ENCODE measurements around the gene UGT1A7. TPM values are rescaled to one million over a fixed set of nuclear protein-coding genes. Genes with fewer than 3 reads are reported as not detected.

Gene UGT1A7
- total RNA-seq, 1 donor from 2014 or later: not detected

DNA sequence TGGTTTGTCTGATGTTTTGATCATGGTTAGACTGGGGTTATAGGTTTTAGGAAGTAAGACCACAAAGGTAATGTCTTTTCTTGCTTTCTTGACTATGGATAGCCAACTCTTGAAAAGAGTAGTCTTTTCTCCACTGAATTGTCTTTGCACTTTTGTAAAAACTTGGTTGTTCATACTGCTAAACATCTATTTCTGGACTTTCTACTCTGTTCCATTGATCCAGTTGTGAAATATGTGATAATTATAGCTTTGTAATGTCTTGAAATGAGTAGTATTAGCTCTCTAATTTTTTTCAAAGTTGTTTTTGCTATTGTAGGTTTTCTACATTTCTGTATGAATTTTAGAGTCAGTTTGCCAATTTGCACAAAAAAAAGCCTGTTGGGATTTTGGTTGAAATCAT lies 23.1 kb upstream of the UGT1A7 start:
- no peak for ATAC-seq
- no peaks in the 10 kb centered on the region for H3K9me3 ChIP-seq
- no peak for DNase-seq
- no peak overlapping the region for H3K27ac ChIP-seq
- H3K4me3 ChIP-seq: no peak overlapping the region
- TF ChIP-seq, protein P1, sequence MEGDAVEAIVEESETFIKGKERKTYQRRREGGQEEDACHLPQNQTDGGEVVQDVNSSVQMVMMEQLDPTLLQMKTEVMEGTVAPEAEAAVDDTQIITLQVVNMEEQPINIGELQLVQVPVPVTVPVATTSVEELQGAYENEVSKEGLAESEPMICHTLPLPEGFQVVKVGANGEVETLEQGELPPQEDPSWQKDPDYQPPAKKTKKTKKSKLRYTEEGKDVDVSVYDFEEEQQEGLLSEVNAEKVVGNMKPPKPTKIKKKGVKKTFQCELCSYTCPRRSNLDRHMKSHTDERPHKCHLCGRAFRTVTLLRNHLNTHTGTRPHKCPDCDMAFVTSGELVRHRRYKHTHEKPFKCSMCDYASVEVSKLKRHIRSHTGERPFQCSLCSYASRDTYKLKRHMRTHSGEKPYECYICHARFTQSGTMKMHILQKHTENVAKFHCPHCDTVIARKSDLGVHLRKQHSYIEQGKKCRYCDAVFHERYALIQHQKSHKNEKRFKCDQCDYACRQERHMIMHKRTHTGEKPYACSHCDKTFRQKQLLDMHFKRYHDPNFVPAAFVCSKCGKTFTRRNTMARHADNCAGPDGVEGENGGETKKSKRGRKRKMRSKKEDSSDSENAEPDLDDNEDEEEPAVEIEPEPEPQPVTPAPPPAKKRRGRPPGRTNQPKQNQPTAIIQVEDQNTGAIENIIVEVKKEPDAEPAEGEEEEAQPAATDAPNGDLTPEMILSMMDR (IDR thresholded peaks at IDR 0.05): no peak
- intact Hi-C loops (cut with DNase I): no loop called here
- no peaks in the 10 kb centered on the region for H3K36me3 ChIP-seq
- no peaks in the 10 kb centered on the region for H3K4me1 ChIP-seq
- peaks cover 4% of the 10 kb centered on the region for H3K27me3 ChIP-seq (ENCODE audit: low read depth)

DNA sequence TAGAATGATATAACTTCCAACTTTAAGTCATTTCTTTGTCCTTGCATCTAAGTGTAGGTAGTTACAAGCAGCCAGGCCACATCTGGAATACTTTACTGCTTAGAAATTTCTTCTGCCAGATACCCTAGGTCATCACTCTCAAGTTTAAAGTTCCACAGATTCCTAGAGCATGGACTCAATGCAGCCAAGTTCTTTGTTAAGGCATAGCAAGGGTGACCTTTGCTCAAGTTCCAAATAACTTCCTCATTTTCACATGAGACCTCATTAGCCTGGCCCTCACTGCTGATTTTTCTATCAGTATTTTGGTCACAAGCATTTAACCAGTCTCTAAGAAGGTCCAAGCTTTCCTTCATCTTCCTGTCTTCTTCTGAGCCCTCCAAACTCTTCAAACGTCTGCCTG lies 17.8 kb upstream of the UGT1A7 start:
- Histone ChIP-seq H3K27me3 (ENCODE audit: low read depth) (peaks cover 4% of the 10 kb centered on the region), H3K27ac (no peak overlapping the region), H3K9me3 (no peaks in the 10 kb centered on the region), H3K36me3 (no peaks in the 10 kb centered on the region), H3K4me3 (no peak overlapping the region), H3K4me1 (no peaks in the 10 kb centered on the region)
- no peak for ATAC-seq
- intact Hi-C loops (cut with DNase I): no loop called here
- DNase-seq: no peak
- TF ChIP-seq, protein P1 (IDR thresholded peaks at IDR 0.05): no peak

DNA sequence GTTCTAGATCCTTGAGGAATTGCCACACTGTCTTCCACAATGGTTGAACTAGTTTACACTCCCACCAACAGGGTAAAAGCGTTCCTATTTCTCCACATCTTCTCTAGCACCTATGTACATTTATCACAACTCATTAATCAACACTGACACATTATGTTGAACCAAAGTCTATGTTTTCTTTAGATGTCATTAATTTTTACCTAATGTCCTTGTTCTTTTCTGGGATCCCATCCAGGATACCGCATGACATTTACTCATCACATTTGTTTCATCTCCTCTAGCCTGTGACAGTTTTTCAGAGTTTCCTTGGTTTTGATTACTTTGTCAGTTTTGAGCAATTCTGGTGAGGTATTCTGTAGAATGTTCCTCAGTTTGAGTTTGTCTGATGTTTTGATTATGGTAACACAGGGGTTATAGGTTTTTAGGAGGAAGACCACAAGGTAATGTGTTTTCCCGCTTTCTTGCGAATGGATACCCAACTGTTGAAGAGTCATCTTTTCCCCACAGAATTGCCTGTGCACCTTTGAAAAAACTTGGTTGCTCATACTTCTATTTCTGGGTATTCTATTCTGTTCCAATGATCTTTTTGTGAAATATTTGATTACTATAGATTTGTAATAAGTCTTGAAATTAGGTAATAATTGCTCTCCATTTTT lies 13.0 kb upstream of the UGT1A7 start:
- H3K9me3 ChIP-seq: no peaks in the 10 kb centered on the region
- no peaks in the 10 kb centered on the region for H3K27me3 ChIP-seq (ENCODE audit: low read depth)
- H3K36me3 ChIP-seq: no peaks in the 10 kb centered on the region
- ATAC-seq (no peak), DNase-seq (no peak)
- H3K4me3 ChIP-seq: no peak overlapping the region
- H3K4me1 ChIP-seq: no peaks in the 10 kb centered on the region
- TF ChIP-seq, protein P1 (IDR thresholded peaks at IDR 0.05): no peak
- intact Hi-C loops (cut with DNase I): no loop called here
- H3K27ac ChIP-seq: no peak overlapping the region

DNA sequence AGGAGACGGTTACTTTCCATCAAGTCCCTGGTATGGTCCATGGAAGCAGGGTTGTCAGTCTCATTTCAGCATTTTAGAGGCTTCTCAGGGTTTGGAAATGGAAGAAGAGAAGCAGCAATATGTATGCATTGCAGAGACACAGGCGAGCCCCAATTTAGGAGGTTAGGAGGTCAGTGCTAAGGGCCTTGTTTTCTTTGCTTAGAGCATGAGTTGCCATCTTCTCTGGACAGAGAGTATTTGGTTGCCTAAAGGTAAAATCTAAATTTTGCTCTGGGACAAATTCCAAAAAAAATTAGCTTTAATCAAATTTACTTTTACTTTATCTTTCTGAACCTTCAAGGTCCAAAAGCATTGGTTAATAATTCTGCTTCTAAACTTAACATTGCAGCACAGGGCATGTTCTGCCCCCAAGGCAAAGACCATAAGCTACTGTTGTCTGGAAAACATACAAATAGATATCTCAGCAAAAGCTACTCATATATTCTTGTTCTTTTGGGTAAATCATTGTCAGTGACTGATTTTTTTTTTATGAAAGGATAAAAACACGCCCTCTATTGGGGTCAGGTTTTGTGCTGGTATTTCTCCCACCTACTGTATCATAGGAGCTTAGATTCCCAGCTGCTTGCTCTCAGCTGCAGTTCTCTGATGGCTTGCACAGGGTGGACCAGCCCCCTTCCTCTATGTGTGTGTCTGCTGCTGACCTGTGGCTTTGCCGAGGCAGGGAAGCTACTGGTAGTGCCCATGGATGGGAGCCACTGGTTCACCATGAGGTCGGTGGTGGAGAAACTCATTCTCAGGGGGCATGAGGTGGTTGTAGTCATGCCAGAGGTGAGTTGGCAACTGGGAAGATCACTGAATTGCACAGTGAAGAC lies 10.2 kb upstream of the UGT1A7 start, which contains the start of gene UGT1A9:
TSS of gene UGT1A9 (plus strand) at position 609 of the 872 bp plus-strand sequence. CDS start at position 646, 37 bp downstream.
- TF ChIP-seq, protein P1 (IDR thresholded peaks at IDR 0.05): no peak
- Histone ChIP-seq H3K4me3 (no peak within 1 kb of the TSS), H3K9me3 (no peaks in the 10 kb centered on the region), H3K36me3 (no peaks in the 10 kb centered on the region), H3K27me3 (ENCODE audit: low read depth) (no peaks in the 10 kb centered on the region), H3K27ac (no peak within 1 kb of the TSS), H3K4me1 (no peaks in the 10 kb centered on the region)
- ATAC-seq: no peak
- intact Hi-C loops (cut with DNase I): no loop called here
- no peak for DNase-seq

DNA sequence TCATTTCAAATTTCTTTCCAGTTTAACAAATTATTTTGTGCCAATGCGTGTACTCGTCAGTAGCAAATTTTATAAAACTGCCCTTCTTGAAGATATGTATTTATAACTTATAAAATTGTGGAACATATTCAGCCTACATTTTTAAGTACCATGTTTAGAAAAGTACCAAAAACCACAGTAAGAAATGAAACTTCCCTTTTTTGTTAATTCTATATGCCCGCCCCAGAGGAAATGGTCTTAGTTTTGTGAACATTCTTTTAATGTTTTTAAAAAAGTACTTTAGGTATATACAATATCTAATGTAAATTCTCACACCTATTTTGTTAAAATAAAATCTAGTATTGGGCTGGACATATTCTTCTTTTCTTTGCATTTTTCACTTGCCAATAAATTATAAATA lies 8.8 kb upstream of the UGT1A7 start:
- Histone ChIP-seq H3K4me1 (no peaks in the 10 kb centered on the region), H3K27me3 (ENCODE audit: low read depth) (no peaks in the 10 kb centered on the region), H3K27ac (no peak overlapping the region), H3K36me3 (no peaks in the 10 kb centered on the region), H3K4me3 (no peak overlapping the region), H3K9me3 (no peaks in the 10 kb centered on the region)
- ATAC-seq (no peak), DNase-seq (no peak)
- intact Hi-C loops (cut with DNase I): no loop called here
- TF ChIP-seq, protein P1 (IDR thresholded peaks at IDR 0.05): no peak

Measured in lower lobe of right lung (tissue), 2 donors.